HepG2 (cell line): ENCODE results near the gene REEP6. TPM values are rescaled to one million over a fixed set of nuclear protein-coding genes. Genes with fewer than 3 reads are reported as not detected.

Experiments used
- ATF7-NPFF ChIP-seq: sonication (generic); formaldehyde crosslinking; IDR thresholded peaks from 2 replicates; pipeline ENCODE4 v1.8.1; 2023; ENCODE audit warnings: mild to moderate bottlenecking, low read depth, missing genetic modification reagents, moderate library complexity
- CC2D1A ChIP-seq: sonication (generic); formaldehyde crosslinking; IDR thresholded peaks from 2 replicates; pipeline ENCODE4 v1.8.1; 2023; ENCODE audit warnings: mild to moderate bottlenecking, missing genetic modification reagents
- CREB1 ChIP-seq, 2 experiments: fragments of 450-650 bp in 1 of 2; IDR thresholded peaks; 2 replicates each; pipeline ENCODE4 v1.6.1; 2016 to 2017; ENCODE audit warnings: control low read depth in 1 of 2, mild to moderate bottlenecking in 1 of 2, missing compliant biosample characterization in 1 of 2, missing genetic modification characterization in 1 of 2
- DNMT3B ChIP-seq: conservative IDR thresholded peaks from 2 replicates; pipeline ENCODE4 v1.6.1; 2016; ENCODE audit warnings: missing biosample characterization, control low read depth
- HOXA3 ChIP-seq: sonication (generic); formaldehyde crosslinking; IDR thresholded peaks from 2 replicates; pipeline ENCODE4 v1.5.0; 2020; ENCODE audit warnings: missing genetic modification reagents
- KDM1A ChIP-seq: IDR thresholded peaks from 2 replicates; pipeline ENCODE4 v1.6.1; 2016; ENCODE audit warnings: missing compliant biosample characterization
- KDM5A ChIP-seq: fragments of 200-600 bp; sonication (generic); IDR thresholded peaks from 2 replicates; pipeline ENCODE4 v1.7.0; 2018; ENCODE audit warnings: antibody characterized with exemption, mild to moderate bottlenecking, low read length, borderline replicate concordance
- MAX ChIP-seq: IDR thresholded peaks from 2 replicates; pipeline ENCODE4 v1.6.1; 2012; ENCODE audit warnings: inconsistent platforms
- NFAT5 ChIP-seq: sonication (generic); formaldehyde crosslinking; IDR thresholded peaks from 2 replicates; pipeline ENCODE4 v1.4.0; 2020; ENCODE audit warnings: missing genetic modification reagents
- ZBTB21 ChIP-seq: sonication (generic); formaldehyde crosslinking; IDR thresholded peaks from 2 replicates; pipeline ENCODE4 v1.4.0; 2020; ENCODE audit warnings: missing genetic modification reagents
- ZFP90 ChIP-seq: sonication (generic); formaldehyde crosslinking; IDR thresholded peaks from 2 replicates; pipeline ENCODE4 v1.8.0; 2022; ENCODE audit warnings: missing genetic modification reagents, mild to moderate bottlenecking, inconsistent platforms, borderline replicate concordance
- ZFX ChIP-seq: sonication (generic); formaldehyde crosslinking; IDR thresholded peaks from 2 replicates; pipeline ENCODE4 v1.4.0; 2020; ENCODE audit warnings: mild to moderate bottlenecking, low read depth, missing genetic modification reagents, moderate library complexity
- ZNF225 ChIP-seq: sonication (generic); formaldehyde crosslinking; IDR thresholded peaks from 2 replicates; pipeline ENCODE4 v1.4.0; 2020; ENCODE audit warnings: mild to moderate bottlenecking, missing genetic modification reagents
- ZNF234 ChIP-seq: sonication (generic); formaldehyde crosslinking; conservative IDR thresholded peaks from 2 replicates; pipeline ENCODE4 v1.5.1; 2020; ENCODE audit warnings: mild to moderate bottlenecking, missing genetic modification reagents
- ZNF329 ChIP-seq: sonication (generic); formaldehyde crosslinking; IDR thresholded peaks from 2 replicates; pipeline ENCODE4 v1.9.0; 2021; ENCODE audit warnings: low read depth, mild to moderate bottlenecking, missing genetic modification reagents
- ZNF510 ChIP-seq: sonication (generic); formaldehyde crosslinking; IDR thresholded peaks from 2 replicates; pipeline ENCODE4 v1.4.0; 2020; ENCODE audit warnings: low read depth, mild to moderate bottlenecking, missing genetic modification reagents
- ZNF737 ChIP-seq: sonication (generic); formaldehyde crosslinking; IDR thresholded peaks from 2 replicates; pipeline ENCODE4 v1.5.0; 2020; ENCODE audit warnings: missing genetic modification reagents, mild to moderate bottlenecking, borderline replicate concordance
- ZSCAN30 ChIP-seq: sonication (generic); formaldehyde crosslinking; IDR thresholded peaks from 2 replicates; pipeline ENCODE4 v1.5.0; 2020; ENCODE audit warnings: mild to moderate bottlenecking, missing genetic modification reagents
- ZSCAN31 ChIP-seq: sonication (generic); formaldehyde crosslinking; IDR thresholded peaks from 2 replicates; pipeline ENCODE4 v1.5.0; 2020; ENCODE audit warnings: low read depth, mild to moderate bottlenecking, missing genetic modification reagents
- ZZZ3 ChIP-seq: sonication (generic); formaldehyde crosslinking; IDR thresholded peaks from 2 replicates; pipeline ENCODE4 v1.4.0; 2020; ENCODE audit warnings: missing genetic modification reagents, mild to moderate bottlenecking, borderline replicate concordance
- polyA plus RNA-seq, 8 experiments: library from polyadenylated mRNA; depleted of rRNA in 3 of 8; stranded (reverse) in 7 of 8; unstranded in 1 of 8; fragments of >200 nt; fragmentation: Illumina TruSeq in 4 of 8; extraction: Trizol in 4 of 8; gene quantifications; 2 replicates each; pipeline versions ENCODE4 v1.2.1 to v1.2.3, GENCODE V29; 2011 to 2016; ENCODE audit warnings: low read depth in 4 of 8, missing spikeins in 1 of 8, mixed read lengths in 1 of 8; ENCODE audit not compliant: insufficient read depth in 1 of 8
- total RNA-seq, 5 experiments: library from RNA; depleted of rRNA; stranded (reverse); fragments of >200 nt; fragmentation: Illumina TruSeq; extraction: Trizol; gene quantifications; 2 replicates each; pipeline ENCODE4 v1.2.3, GENCODE V29; 2016; ENCODE audit warnings: low read depth in 1 of 5
- TF ChIP-seq, protein P1 (sequence below): sonication (generic); formaldehyde crosslinking; IDR thresholded peaks from 2 replicates; pipeline ENCODE4 v1.8.1; 2023; ENCODE audit warnings: missing genetic modification reagents, inconsistent platforms, borderline replicate concordance

REEP6 gene
- total and polyA plus RNA-seq, 2 of the 13 experiments (the other 11 are each of a cell fraction or from before 2014, with no cell fraction given) = 10.0 to 28.8 TPM

DNA sequence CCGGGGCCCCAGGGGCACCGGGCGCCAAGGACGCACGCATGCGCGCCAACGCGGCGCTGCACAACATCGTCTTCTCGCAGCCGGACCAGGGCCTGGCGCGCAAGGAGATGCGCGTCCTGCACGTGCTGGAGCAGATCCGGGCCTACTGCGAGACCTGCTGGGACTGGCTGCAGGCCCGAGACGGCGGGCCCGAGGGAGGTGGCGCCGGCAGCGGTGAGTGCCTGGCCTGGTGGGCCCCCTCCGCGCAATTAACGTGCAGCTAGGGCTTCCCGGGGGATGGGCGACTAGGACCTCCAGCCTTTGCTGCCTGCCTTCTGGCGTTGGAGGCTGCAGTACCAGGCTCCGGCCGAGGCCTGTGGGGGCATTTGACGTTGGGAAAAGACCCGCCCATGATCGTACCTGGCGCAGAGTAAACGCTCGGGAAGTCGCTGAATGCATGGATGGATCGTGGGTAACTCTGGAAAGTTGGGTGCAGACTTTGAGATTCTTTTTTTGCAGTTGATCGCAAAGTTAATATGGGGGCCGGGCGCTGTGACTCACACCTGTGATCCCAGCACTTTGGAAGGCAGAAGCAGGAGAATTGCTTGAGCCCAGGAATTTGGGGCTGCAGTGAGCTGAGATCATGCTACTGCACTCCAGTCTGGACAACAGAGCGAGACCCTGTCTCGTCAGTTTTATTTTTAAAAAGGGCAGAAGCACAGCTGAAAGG, 33.8 kb upstream of the REEP6 start (continued):
- TF ChIP-seq, protein P1, sequence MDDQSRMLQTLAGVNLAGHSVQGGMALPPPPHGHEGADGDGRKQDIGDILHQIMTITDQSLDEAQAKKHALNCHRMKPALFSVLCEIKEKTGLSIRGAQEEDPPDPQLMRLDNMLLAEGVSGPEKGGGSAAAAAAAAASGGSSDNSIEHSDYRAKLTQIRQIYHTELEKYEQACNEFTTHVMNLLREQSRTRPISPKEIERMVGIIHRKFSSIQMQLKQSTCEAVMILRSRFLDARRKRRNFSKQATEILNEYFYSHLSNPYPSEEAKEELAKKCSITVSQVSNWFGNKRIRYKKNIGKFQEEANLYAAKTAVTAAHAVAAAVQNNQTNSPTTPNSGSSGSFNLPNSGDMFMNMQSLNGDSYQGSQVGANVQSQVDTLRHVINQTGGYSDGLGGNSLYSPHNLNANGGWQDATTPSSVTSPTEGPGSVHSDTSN (CRISPR knock-in tag) = no peak
- TF ChIP-seq MAX (peak; percentile 63), ZFX (CRISPR knock-in tag) (peak; percentile 57), KDM5A (no peak), ATF7-NPFF (CRISPR knock-in tag) (0 out of 2 replicates have a peak, but pooled peaks have one; percentile 49), ZNF329 (CRISPR knock-in tag) (no peak), ZNF510 (CRISPR knock-in tag) (no peak), KDM1A (no peak), ZSCAN30 (CRISPR knock-in tag) (no peak), ZNF737 (CRISPR knock-in tag) (no peak), ZNF225 (no peak), ZFP90 (CRISPR knock-in tag) (0 out of 2 replicates have a peak, but pooled peaks have one; percentile 34), ZZZ3 (CRISPR knock-in tag) (no peak), ZNF234 (no peak), DNMT3B (CRISPR knock-in tag) (no peak), NFAT5 (CRISPR knock-in tag) (no peak), CC2D1A (CRISPR knock-in tag) (no peak), HOXA3 (CRISPR knock-in tag) (no peak), ZSCAN31 (CRISPR knock-in tag) (0 out of 2 replicates have a peak, but pooled peaks have one; percentile 24), CREB1 (IDR thresholded peaks at IDR 0.05) (no peak), CREB1 (CRISPR knock-in tag; IDR thresholded peaks at IDR 0.05) (no peak), ZBTB21 (CRISPR knock-in tag) (no peak)
